Thoracic aorta (tissue), 2 donors: ENCODE measurements around the gene INPP4A. TPM values are rescaled to one million over a fixed set of nuclear protein-coding genes. Genes with fewer than 3 reads are reported as not detected.

Experiments
- ATAC-seq: fragments of 150-250 bp; one replicate; pipeline ENCODE4 v1.8.0; 2017; ENCODE audit warnings: low read depth; ENCODE audit not compliant: insufficient number of reproducible peaks, low FRiP score
- DNase-seq: peaks from one replicate; pipeline ENCODE4 v3.0.0-alpha.2; 2020; ENCODE audit warnings: low spot score
- H3K27ac ChIP-seq, 2 donors: fragments of 200-600 bp; sonication (generic); 1 replicate in 1 of 2; 2 replicates in 1 of 2; pipeline ENCODE4 v1.5.1; 2016; ENCODE audit warnings: mild to moderate bottlenecking in 2 of 2, moderate library complexity in 2 of 2
- H3K27me3 ChIP-seq: fragments of 200-600 bp; sonication (generic); replicated peaks from 2 replicates; pipeline ENCODE4 v1.6.0; 2016; ENCODE audit warnings: mild to moderate bottlenecking; ENCODE audit not compliant: insufficient read depth
- H3K36me3 ChIP-seq: fragments of 200-600 bp; sonication (generic); one replicate; pipeline ENCODE4 v1.5.1; 2016
- H3K4me1 ChIP-seq, 2 donors: fragments of 200-600 bp; sonication (generic); 1 replicate in 1 of 2; 2 replicates in 1 of 2; pipeline versions ENCODE4 v1.5.1 to v1.6.0; 2016; ENCODE audit warnings: low read depth in 2 of 2, mild to moderate bottlenecking in 1 of 2; ENCODE audit not compliant: control insufficient read depth in 1 of 2
- H3K4me3 ChIP-seq: fragments of 200-600 bp; sonication (generic); 2 replicates; pipeline ENCODE4 v1.5.1; 2016; ENCODE audit warnings: mild to moderate bottlenecking
- H3K9me3 ChIP-seq: fragments of 200-600 bp; sonication (generic); 2 replicates; pipeline ENCODE4 v1.5.1; 2016
- CTCF ChIP-seq: fragments of 200-600 bp; sonication (generic); IDR thresholded peaks from one replicate; pipeline ENCODE4 v1.5.1; 2019; ENCODE audit warnings: antibody characterized with exemption
- total RNA-seq, 2 donors: library from RNA; depleted of rRNA; stranded (reverse); fragments of >200 nt; gene quantifications; one replicate each; pipeline versions ENCODE4 v1.1.0 to v1.2.3, GENCODE V29; 2016

INPP4A gene
- total RNA-seq, 2 donors from 2014 or later, result 29.4 to 40.6 TPM

GRCh38 chr2:98573426-98573825 lies 128.8 kb downstream of the INPP4A start:
- Histone ChIP-seq H3K9me3 (no peaks in the 10 kb centered on the region), H3K27ac (no peak overlapping the region), H3K36me3 (peaks cover 28% of the 10 kb centered on the region), H3K27me3 (no peaks in the 10 kb centered on the region), H3K4me3 (no peak overlapping the region), H3K4me1 (no peaks in the 10 kb centered on the region)
- no peak for ATAC-seq
- DNase-seq, result no peak
- no peak for TF ChIP-seq CTCF

GRCh38 chr2:98576666-98577312 lies 132.1 kb downstream of the INPP4A start:
- ATAC-seq, result no peak
- peaks cover 17% of the 10 kb centered on the region for H3K36me3 ChIP-seq
- TF ChIP-seq CTCF, result no peak

GRCh38 chr2:98577313-98577712 lies 132.7 kb downstream of the INPP4A start:
- Histone ChIP-seq H3K9me3 (no peaks in the 10 kb centered on the region), H3K36me3 (peaks cover 17% of the 10 kb centered on the region), H3K4me3 (no peak overlapping the region), H3K27ac (no peak overlapping the region), H3K4me1 (no peaks in the 10 kb centered on the region), H3K27me3 (no peaks in the 10 kb centered on the region)
- ATAC-seq (no peak), DNase-seq (no peak)
- TF ChIP-seq CTCF, result no peak

More at GRCh38 chr2:98576666-98577312, 132.1 kb downstream of the INPP4A start:
- Histone ChIP-seq H3K27me3 (no peaks in the 10 kb centered on the region), H3K4me3 (no peak overlapping the region), H3K9me3 (no peaks in the 10 kb centered on the region), H3K4me1 (no peaks in the 10 kb centered on the region), H3K27ac (no peak overlapping the region)
- no peak for DNase-seq

GRCh38 chr2:98578231-98578630 lies 133.6 kb downstream of the INPP4A start:
- H3K27me3 ChIP-seq, result no peaks in the 10 kb centered on the region
- H3K27ac ChIP-seq, result no peak overlapping the region
- TF ChIP-seq CTCF, result no peak
- peaks cover 14% of the 10 kb centered on the region for H3K36me3 ChIP-seq
- no peak for ATAC-seq
- H3K9me3 ChIP-seq, result no peaks in the 10 kb centered on the region
- no peak overlapping the region for H3K4me3 ChIP-seq
- H3K4me1 ChIP-seq, result no peaks in the 10 kb centered on the region
- no peak for DNase-seq

- peaks cover 10% of the 10 kb centered on the region for H3K36me3 ChIP-seq
Observed at GRCh38 chr2:98579926-98580325, 135.3 kb downstream of the INPP4A start.

More at GRCh38 chr2:98579926-98580325, 135.3 kb downstream of the INPP4A start:
- H3K9me3 ChIP-seq, result no peaks in the 10 kb centered on the region
- ATAC-seq (no peak), DNase-seq (no peak)
- H3K27ac ChIP-seq, result no peak overlapping the region
- H3K4me1 ChIP-seq, result no peaks in the 10 kb centered on the region
- no peak overlapping the region for H3K4me3 ChIP-seq
- no peak for TF ChIP-seq CTCF
- no peaks in the 10 kb centered on the region for H3K27me3 ChIP-seq
